Lung (tissue), 12 donors: ENCODE measurements around the gene NDUFS2. TPM values are rescaled to one million over a fixed set of nuclear protein-coding genes. Genes with fewer than 3 reads are reported as not detected.

ENCODE experiments used
- ATAC-seq: fragments of 200-7000 bp; cut with Tn5 transposase; one replicate; pipeline ENCODE4 v1.9.1; 2020; ENCODE audit warnings: moderate number of reproducible peaks; ENCODE audit not compliant: insufficient read depth, low FRiP score
- DNase-seq, 3 donors: peaks; one replicate each; pipeline ENCODE4 v3.0.0-alpha.2; 2013 to 2017
- H3K27ac ChIP-seq, 2 donors: one replicate each; pipeline ENCODE4 v1.5.1; 2013; ENCODE audit warnings: mild to moderate bottlenecking in 2 of 2, moderate library complexity in 2 of 2, control low read depth in 1 of 2, inconsistent platforms in 1 of 2, low read depth in 1 of 2, low read length in 1 of 2
- H3K27me3 ChIP-seq, 3 donors: one replicate each; pipeline ENCODE4 v1.5.1; 2013; ENCODE audit warnings: low read length in 2 of 3; ENCODE audit not compliant: control insufficient read depth in 3 of 3, insufficient read depth in 3 of 3
- H3K36me3 ChIP-seq, 4 donors: one replicate each; pipeline ENCODE4 v1.5.1; 2013; ENCODE audit warnings: low read length in 4 of 4, mild to moderate bottlenecking in 1 of 4, moderate library complexity in 1 of 4; ENCODE audit not compliant: control insufficient read depth in 4 of 4, insufficient read depth in 4 of 4
- H3K4me1 ChIP-seq, 5 donors: one replicate each; pipeline ENCODE4 v1.5.1; 2013; ENCODE audit warnings: low read length in 5 of 5, mild to moderate bottlenecking in 2 of 5, moderate library complexity in 1 of 5; ENCODE audit not compliant: control insufficient read depth in 5 of 5, insufficient read depth in 5 of 5
- H3K4me3 ChIP-seq: one replicate; pipeline ENCODE4 v1.5.1; 2013; ENCODE audit warnings: mild to moderate bottlenecking, control low read depth, moderate library complexity
- H3K9ac ChIP-seq, 2 donors: one replicate each; pipeline ENCODE4 v1.5.1; 2013; ENCODE audit warnings: low read length in 2 of 2, control low read depth in 1 of 2; ENCODE audit not compliant: insufficient read depth in 1 of 2
- H3K9me3 ChIP-seq, 4 donors: one replicate each; pipeline ENCODE4 v1.5.1; 2013; ENCODE audit warnings: low read length in 3 of 4, mild to moderate bottlenecking in 1 of 4, moderate library complexity in 1 of 4; ENCODE audit not compliant: control insufficient read depth in 4 of 4, insufficient read depth in 3 of 4
- CTCF ChIP-seq: IDR thresholded peaks from 2 replicates; pipeline ENCODE4 v1.5.1; 2012; ENCODE audit warnings: mild to moderate bottlenecking; ENCODE audit errors: control extremely low read depth, extremely low read depth
- WGBS, 2 donors: extraction: QIAGEN DNeasy Blood & Tissue Kit; methylation state at CpG; one replicate each; pipeline ENCODE4 v1.1.7; 2013; 5-methylcytosine and 5-hydroxymethylcytosine counted together
- polyA plus RNA-seq, 2 donors: library from polyadenylated mRNA; stranded (reverse); fragments of 200-250 nt; gene quantifications; one replicate each; pipeline ENCODE4 v1.2.1, GENCODE V29; 2013
- total RNA-seq, 2 donors: library from RNA; depleted of rRNA in 1 of 2; stranded (reverse); fragments of >200 nt in 1 of 2; gene quantifications; one replicate each; pipeline ENCODE4 v1.2.1, GENCODE V29; 2014 to 2021
- donor health status: control.
- donor health status: control.
- donor health status: Bipolar disorder and iron deficiency.
- donor health status: healthy.
- donor health status: DM: yes; HTN: yes; CAD: no.

The NDUFS2 gene
- total and polyA plus RNA-seq, 4 donors = 40.2 to 104 (median 88.1) TPM

- Histone ChIP-seq H3K9ac (no peak overlapping the region), H3K27ac (no peak overlapping the region), H3K36me3 (peaks cover 2 to 24% (median 9%) of the 10 kb centered on the region in 4 donors), H3K9me3 (no peaks in the 10 kb centered on the region), H3K27me3 (no peaks in the 10 kb centered on the region), H3K4me1 (peaks cover 4 to 27% (median 8%) of the 10 kb centered on the region in 5 donors), H3K4me3 (no peak overlapping the region)
- no peak for ATAC-seq
- no peak for TF ChIP-seq CTCF
- no peak for DNase-seq
- 89 to 96% methylated on average over 1 of the region's 1 CpG for WGBS, 2 donors
These were observed 44.3 kb upstream of the NDUFS2 start for GRCh38 chr1:161157867-161158266.

- Histone ChIP-seq H3K4me1 (peaks cover 4 to 27% (median 8%) of the 10 kb centered on the region in 5 donors), H3K36me3 (peaks cover 2 to 25% (median 11%) of the 10 kb centered on the region in 4 donors), H3K9me3 (no peaks in the 10 kb centered on the region), H3K9ac (peak overlapping the region in 1 of 2 donors; percentile 74), H3K4me3 (peak overlapping the region; percentile 93), H3K27me3 (no peaks in the 10 kb centered on the region), H3K27ac (peak overlapping the region; percentile 76 to 95)
- WGBS, 2 donors = 66 to 70% methylated on average over 9 of the region's 9 CpGs
- ATAC-seq (no peak), DNase-seq (no peak)
- TF ChIP-seq CTCF = no peak
These were observed 43.7 kb upstream of the NDUFS2 start for GRCh38 chr1:161158316-161159010.

GRCh38 chr1:161159087-161159912 is 42.9 kb upstream of the NDUFS2 start, which contains the start of gene USP21:
TSS of gene USP21 (plus strand) at chr1:161159500. CDS start at chr1:161160641, 1,141 bp downstream.
- H3K4me3 ChIP-seq = peak within 1 kb of the TSS; percentile 93

More at GRCh38 chr1:161159087-161159912, 42.9 kb upstream of the NDUFS2 start, which contains the start of gene USP21:
- 1 to 4% methylated on average over 55 to 60 of the region's 60 CpGs for WGBS, 2 donors
- Histone ChIP-seq H3K9me3 (no peaks in the 10 kb centered on the region), H3K36me3 (peaks cover 2 to 32% (median 13%) of the 10 kb centered on the region in 4 donors), H3K4me1 (peaks cover 4 to 25% (median 8%) of the 10 kb centered on the region in 5 donors), H3K27ac (peak within 1 kb of the TSS; percentile 82 to 95), H3K27me3 (no peaks in the 10 kb centered on the region), H3K9ac (peak within 1 kb of the TSS; percentile 75 to 87)
- no peak for TF ChIP-seq CTCF
- ATAC-seq (peak; percentile 95), DNase-seq (peak; percentile 95 to 97 (median 96))
